ENCODE data around the gene RPS27A. TPM values are rescaled to one million over a fixed set of nuclear protein-coding genes. Genes with fewer than 3 reads are reported as not detected.
A peak's percentile ranks its signal among the peaks of the same experiment; 100 is the strongest.

The RPS27A gene
- total and polyA plus RNA-seq, 9 of the 15 experiments (the other 6 are each of a cell fraction or from before 2014, with no cell fraction given), result 1,383 to 3,282 (median 2,242) TPM

DNA sequence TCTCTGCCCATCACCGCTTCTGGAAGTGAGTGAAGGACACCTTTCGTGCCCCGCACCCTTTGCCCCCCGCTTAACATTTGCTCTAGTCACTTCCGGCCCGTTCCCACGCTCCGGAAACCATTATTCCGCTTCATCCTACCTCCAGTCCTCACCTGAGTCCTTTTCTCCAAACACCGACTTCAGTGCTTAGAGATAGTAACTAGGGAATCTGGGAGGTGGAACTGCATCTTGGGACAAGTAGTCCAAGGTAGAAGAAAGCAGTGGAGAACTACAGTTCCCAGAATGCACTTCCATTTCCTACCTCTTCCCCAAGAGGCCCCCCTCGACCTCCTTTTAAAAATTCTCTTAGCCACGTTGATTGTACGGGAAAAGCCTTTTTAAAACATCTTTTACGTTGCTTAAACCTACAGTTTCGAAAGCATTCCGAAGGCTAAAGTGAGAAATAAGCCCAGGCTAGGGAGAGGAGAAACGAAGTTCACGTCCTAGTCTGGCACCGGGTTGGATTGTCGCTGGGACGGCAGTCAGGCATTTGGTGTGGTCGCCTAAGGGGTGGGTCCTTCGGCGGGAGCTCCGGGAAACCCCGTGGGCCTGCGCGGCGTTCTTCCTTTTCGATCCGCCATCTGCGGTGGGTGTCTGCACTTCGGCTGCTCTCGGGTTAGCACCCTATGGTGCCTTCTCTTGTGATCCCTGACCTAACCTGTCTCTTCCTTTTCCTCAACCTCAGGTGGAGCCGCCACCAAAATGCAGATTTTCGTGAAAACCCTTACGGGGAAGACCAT lies at the start of gene RPS27A, which contains the start of gene CLHC1 (continued):
- TF ChIP-seq, protein P1, sequence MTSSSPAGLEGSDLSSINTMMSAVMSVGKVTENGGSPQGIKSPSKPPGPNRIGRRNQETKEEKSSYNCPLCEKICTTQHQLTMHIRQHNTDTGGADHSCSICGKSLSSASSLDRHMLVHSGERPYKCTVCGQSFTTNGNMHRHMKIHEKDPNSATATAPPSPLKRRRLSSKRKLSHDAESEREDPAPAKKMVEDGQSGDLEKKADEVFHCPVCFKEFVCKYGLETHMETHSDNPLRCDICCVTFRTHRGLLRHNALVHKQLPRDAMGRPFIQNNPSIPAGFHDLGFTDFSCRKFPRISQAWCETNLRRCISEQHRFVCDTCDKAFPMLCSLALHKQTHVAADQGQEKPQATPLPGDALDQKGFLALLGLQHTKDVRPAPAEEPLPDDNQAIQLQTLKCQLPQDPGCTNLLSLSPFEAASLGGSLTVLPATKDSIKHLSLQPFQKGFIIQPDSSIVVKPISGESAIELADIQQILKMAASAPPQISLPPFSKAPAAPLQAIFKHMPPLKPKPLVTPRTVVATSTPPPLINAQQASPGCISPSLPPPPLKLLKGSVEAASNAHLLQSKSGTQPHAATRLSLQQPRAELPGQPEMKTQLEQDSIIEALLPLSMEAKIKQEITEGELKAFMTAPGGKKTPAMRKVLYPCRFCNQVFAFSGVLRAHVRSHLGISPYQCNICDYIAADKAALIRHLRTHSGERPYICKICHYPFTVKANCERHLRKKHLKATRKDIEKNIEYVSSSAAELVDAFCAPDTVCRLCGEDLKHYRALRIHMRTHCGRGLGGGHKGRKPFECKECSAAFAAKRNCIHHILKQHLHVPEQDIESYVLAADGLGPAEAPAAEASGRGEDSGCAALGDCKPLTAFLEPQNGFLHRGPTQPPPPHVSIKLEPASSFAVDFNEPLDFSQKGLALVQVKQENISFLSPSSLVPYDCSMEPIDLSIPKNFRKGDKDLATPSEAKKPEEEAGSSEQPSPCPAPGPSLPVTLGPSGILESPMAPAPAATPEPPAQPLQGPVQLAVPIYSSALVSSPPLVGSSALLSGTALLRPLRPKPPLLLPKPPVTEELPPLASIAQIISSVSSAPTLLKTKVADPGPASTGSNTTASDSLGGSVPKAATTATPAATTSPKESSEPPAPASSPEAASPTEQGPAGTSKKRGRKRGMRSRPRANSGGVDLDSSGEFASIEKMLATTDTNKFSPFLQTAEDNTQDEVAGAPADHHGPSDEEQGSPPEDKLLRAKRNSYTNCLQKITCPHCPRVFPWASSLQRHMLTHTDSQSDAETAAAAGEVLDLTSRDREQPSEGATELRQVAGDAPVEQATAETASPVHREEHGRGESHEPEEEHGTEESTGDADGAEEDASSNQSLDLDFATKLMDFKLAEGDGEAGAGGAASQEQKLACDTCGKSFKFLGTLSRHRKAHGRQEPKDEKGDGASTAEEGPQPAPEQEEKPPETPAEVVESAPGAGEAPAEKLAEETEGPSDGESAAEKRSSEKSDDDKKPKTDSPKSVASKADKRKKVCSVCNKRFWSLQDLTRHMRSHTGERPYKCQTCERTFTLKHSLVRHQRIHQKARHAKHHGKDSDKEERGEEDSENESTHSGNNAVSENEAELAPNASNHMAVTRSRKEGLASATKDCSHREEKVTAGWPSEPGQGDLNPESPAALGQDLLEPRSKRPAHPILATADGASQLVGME (CRISPR knock-in tag; IDR thresholded peaks at IDR 0.05), result no peak
- TF ChIP-seq, protein P2, sequence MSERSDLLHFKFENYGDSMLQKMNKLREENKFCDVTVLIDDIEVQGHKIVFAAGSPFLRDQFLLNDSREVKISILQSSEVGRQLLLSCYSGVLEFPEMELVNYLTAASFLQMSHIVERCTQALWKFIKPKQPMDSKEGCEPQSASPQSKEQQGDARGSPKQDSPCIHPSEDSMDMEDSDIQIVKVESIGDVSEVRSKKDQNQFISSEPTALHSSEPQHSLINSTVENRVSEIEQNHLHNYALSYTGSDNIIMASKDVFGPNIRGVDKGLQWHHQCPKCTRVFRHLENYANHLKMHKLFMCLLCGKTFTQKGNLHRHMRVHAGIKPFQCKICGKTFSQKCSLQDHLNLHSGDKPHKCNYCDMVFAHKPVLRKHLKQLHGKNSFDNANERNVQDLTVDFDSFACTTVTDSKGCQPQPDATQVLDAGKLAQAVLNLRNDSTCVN (CRISPR knock-in tag; IDR thresholded peaks at IDR 0.05), result no peak
- no peak for TF ChIP-seq CCNT2 (IDR thresholded peaks at IDR 0.05; ENCODE audit: borderline replicate concordance, extremely low read depth, insufficient read length, low read depth, low read length)
- no peak for TF ChIP-seq CBX1 (IDR thresholded peaks at IDR 0.05; ENCODE audit: low read depth)
- no peak for TF ChIP-seq ZNF707 (CRISPR knock-in tag; conservative IDR thresholded peaks at IDR 0.05)
- peak; percentile 74 to 89; a peak in 3 of 4 replicates for TF ChIP-seq SIN3A (IDR thresholded peaks at IDR 0.05; ENCODE audit: borderline replicate concordance in 2 of 2, control insufficient read depth in 1 of 2, low read depth in 2 of 2, low read length in 2 of 2)
- TF ChIP-seq ZC3H4 (CRISPR knock-in tag; IDR thresholded peaks at IDR 0.05; ENCODE audit: borderline replicate concordance), result no peak
- no peak for TF ChIP-seq TEAD1 (CRISPR knock-in tag; IDR thresholded peaks at IDR 0.05)
- TF ChIP-seq ETS2 (tag; IDR thresholded peaks at IDR 0.05; ENCODE audit: borderline replicate concordance, poor library complexity, severe bottlenecking), result no peak
- TF ChIP-seq ZNF431 (CRISPR knock-in tag; IDR thresholded peaks at IDR 0.05), result no peak
- no peak for TF ChIP-seq ZBTB17 (CRISPR knock-in tag; IDR thresholded peaks at IDR 0.05)
- TF ChIP-seq, protein P3, sequence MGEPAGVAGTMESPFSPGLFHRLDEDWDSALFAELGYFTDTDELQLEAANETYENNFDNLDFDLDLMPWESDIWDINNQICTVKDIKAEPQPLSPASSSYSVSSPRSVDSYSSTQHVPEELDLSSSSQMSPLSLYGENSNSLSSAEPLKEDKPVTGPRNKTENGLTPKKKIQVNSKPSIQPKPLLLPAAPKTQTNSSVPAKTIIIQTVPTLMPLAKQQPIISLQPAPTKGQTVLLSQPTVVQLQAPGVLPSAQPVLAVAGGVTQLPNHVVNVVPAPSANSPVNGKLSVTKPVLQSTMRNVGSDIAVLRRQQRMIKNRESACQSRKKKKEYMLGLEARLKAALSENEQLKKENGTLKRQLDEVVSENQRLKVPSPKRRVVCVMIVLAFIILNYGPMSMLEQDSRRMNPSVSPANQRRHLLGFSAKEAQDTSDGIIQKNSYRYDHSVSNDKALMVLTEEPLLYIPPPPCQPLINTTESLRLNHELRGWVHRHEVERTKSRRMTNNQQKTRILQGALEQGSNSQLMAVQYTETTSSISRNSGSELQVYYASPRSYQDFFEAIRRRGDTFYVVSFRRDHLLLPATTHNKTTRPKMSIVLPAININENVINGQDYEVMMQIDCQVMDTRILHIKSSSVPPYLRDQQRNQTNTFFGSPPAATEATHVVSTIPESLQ (CRISPR knock-in tag; IDR thresholded peaks at IDR 0.05), result 0 out of 2 replicates have a peak, but pooled peaks have one; percentile 14
- no peak for TF ChIP-seq ZNF408 (CRISPR knock-in tag; IDR thresholded peaks at IDR 0.05; ENCODE audit: low read depth)
- TF ChIP-seq RBM15 (IDR thresholded peaks at IDR 0.05; ENCODE audit: insufficient read depth, low read length), result no peak
- TF ChIP-seq POU5F1 (IDR thresholded peaks at IDR 0.05; ENCODE audit: borderline replicate concordance, low read depth, low read length, partially characterized antibody), result no peak
